ENCODE measurements around the gene SSBP4. TPM values are rescaled to one million over a fixed set of nuclear protein-coding genes. Genes with fewer than 3 reads are reported as not detected.
A peak's percentile ranks its signal among the peaks of the same experiment; 100 is the strongest.

Gene SSBP4
- total and polyA plus RNA-seq, 9 of the 15 experiments (the other 6 are each of a cell fraction or from before 2014, with no cell fraction given): 1.1 to 189 (median 39.0) TPM

DNA sequence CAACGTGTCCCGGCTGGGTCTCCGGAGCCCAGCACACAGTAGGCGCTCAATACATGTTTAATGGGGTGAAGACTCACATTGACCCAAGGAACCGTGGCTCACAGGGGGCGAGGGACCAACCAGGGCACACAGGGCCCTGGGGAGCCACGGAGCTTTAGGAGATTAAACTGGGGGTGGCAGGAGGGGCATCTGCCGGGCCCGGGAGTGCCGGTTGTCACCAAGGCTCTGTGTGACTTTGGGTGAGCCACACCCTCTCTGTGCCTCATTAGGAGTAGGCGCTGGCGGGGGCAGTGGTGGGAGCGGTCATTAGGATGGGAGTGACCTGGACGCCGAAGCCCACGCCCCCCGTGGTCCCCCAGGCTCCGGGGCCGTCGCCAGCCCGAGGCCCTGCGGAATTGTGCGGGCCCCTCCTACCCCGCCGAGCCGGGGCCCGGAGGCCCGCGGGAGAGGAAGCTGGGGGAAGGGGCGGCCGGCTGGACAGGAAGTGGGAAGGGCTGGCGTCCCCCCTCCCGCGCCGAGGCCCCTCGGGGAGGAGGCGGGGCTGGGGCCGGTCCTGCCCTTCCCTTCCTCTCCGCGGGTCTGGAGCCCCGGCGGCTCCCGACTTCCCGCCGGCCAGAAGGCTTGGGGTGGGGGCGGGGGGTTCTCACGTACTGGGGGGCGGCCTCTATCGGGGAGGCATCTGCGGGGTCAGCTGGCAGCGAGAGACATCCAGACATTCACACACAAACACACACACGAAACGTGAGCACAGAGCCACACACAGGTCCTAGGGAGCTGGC, 1.8 kb upstream of the SSBP4 start (continued):
- TF ChIP-seq, protein P1, sequence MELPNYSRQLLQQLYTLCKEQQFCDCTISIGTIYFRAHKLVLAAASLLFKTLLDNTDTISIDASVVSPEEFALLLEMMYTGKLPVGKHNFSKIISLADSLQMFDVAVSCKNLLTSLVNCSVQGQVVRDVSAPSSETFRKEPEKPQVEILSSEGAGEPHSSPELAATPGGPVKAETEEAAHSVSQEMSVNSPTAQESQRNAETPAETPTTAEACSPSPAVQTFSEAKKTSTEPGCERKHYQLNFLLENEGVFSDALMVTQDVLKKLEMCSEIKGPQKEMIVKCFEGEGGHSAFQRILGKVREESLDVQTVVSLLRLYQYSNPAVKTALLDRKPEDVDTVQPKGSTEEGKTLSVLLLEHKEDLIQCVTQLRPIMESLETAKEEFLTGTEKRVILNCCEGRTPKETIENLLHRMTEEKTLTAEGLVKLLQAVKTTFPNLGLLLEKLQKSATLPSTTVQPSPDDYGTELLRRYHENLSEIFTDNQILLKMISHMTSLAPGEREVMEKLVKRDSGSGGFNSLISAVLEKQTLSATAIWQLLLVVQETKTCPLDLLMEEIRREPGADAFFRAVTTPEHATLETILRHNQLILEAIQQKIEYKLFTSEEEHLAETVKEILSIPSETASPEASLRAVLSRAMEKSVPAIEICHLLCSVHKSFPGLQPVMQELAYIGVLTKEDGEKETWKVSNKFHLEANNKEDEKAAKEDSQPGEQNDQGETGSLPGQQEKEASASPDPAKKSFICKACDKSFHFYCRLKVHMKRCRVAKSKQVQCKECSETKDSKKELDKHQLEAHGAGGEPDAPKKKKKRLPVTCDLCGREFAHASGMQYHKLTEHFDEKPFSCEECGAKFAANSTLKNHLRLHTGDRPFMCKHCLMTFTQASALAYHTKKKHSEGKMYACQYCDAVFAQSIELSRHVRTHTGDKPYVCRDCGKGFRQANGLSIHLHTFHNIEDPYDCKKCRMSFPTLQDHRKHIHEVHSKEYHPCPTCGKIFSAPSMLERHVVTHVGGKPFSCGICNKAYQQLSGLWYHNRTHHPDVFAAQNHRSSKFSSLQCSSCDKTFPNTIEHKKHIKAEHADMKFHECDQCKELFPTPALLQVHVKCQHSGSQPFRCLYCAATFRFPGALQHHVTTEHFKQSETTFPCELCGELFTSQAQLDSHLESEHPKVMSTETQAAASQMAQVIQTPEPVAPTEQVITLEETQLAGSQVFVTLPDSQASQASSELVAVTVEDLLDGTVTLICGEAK (IDR thresholded peaks at IDR 0.05): peak; percentile 93
- TF ChIP-seq, protein P1 (CRISPR knock-in tag; IDR thresholded peaks at IDR 0.05): no peak
- TF ChIP-seq POLR2H (tag; IDR thresholded peaks at IDR 0.05; ENCODE audit: low read depth) (no peak; the same call in 1 of the 2 replicates), ZNF764 (CRISPR knock-in tag; IDR thresholded peaks at IDR 0.05; ENCODE audit: low read depth) (no peak), ATF1 (CRISPR knock-in tag; IDR thresholded peaks at IDR 0.05) (no peak), ATF1 (tag; IDR thresholded peaks at IDR 0.05) (no peak), HDAC8 (tag; IDR thresholded peaks at IDR 0.05) (no peak; the same call in 1 of the 2 replicates), MITF (IDR thresholded peaks at IDR 0.05) (no peak), NBN (IDR thresholded peaks at IDR 0.05; ENCODE audit: low read depth) (no peak; the same call in 1 of the 2 replicates), ELF2 (CRISPR knock-in tag; IDR thresholded peaks at IDR 0.05) (no peak), ZNF274 (IDR thresholded peaks at IDR 0.05; ENCODE audit: borderline replicate concordance, low read depth, low read length) (no peak), E2F1 (CRISPR knock-in tag; IDR thresholded peaks at IDR 0.05) (0 out of 2 replicates have a peak, but pooled peaks have one; percentile 62)
- TF ChIP-seq, protein P2, sequence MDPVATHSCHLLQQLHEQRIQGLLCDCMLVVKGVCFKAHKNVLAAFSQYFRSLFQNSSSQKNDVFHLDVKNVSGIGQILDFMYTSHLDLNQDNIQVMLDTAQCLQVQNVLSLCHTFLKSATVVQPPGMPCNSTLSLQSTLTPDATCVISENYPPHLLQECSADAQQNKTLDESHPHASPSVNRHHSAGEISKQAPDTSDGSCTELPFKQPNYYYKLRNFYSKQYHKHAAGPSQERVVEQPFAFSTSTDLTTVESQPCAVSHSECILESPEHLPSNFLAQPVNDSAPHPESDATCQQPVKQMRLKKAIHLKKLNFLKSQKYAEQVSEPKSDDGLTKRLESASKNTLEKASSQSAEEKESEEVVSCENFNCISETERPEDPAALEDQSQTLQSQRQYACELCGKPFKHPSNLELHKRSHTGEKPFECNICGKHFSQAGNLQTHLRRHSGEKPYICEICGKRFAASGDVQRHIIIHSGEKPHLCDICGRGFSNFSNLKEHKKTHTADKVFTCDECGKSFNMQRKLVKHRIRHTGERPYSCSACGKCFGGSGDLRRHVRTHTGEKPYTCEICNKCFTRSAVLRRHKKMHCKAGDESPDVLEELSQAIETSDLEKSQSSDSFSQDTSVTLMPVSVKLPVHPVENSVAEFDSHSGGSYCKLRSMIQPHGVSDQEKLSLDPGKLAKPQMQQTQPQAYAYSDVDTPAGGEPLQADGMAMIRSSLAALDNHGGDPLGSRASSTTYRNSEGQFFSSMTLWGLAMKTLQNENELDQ (CRISPR knock-in tag; IDR thresholded peaks at IDR 0.05; ENCODE audit: borderline replicate concordance): no peak

All from K562 (cell line).